ENCODE measurements around the gene ATP6V1A. TPM values are rescaled to one million over a fixed set of nuclear protein-coding genes. Genes with fewer than 3 reads are reported as not detected.

ATP6V1A gene
- polyA plus RNA-seq, 1 of the 3 experiments (the other 2 are of a cell fraction): 12.1 TPM

DNA sequence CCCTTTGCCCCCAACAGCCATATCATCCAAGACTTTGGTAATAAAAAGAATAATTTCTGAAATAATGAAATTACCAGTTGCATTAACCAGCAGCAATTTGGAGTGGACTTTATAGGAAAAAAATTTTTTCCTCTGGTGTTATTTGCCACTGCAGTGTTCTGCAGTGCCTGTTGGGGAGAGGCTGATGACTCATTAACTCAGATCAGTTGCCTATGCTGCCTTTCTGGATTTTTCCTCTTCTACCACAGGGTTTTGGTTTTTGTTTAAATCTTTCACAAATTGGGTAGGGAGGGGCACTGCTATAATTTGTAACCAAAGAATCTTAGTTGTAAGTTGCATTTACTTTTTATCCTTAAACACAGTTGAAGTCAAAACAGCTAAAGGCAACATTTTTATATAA, 22.7 kb downstream of the ATP6V1A start:
- DNase-seq: peak; percentile 12
- H3K4me2 ChIP-seq: no peak overlapping the region

DNA sequence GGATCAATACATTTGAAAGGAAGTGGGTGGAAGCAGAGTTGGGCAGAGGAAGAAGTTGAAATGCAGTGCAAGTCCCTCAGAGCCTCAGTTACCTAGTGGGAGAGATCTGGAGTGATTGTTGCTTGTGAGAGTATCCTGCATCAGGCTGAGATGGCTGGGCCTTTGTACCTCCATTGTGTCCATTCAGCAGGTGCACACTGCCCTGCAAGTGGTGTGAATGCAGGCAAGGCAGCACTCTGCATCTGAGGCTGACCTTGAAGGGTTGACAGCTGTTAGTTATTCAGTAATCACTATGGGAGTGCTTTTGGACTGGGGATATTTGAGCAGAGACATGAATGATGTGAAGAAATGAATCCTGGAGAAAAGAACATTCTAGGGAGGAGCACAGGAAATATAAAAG, 25.2 kb downstream of the ATP6V1A start:
- ChIA-PET POLR2A (no interaction called here), CTCF (no interaction called here)
- H3K79me2 ChIP-seq (ENCODE audit: insufficient read depth): no peaks in the 10 kb centered on the region
- no peaks in the 10 kb centered on the region for H3K27me3 ChIP-seq (ENCODE audit: insufficient read depth)
- peaks cover 4% of the 10 kb centered on the region for H3F3A ChIP-seq (replicated peaks; ENCODE audit: insufficient read depth)
- H3K4me2 ChIP-seq: no peak overlapping the region
- DNase-seq: no peak
- H3K4me1 ChIP-seq (ENCODE audit: control insufficient read depth in 1 of 2, insufficient read depth in 2 of 2, low read depth in 1 of 2, low read length in 1 of 2): no peaks in the 10 kb centered on the region
- no peak overlapping the region for H3K27ac ChIP-seq (ENCODE audit: low read depth in 2 of 2, low read length in 1 of 2)
- no peaks in the 10 kb centered on the region for H4K20me1 ChIP-seq (ENCODE audit: insufficient read depth)
- no peak overlapping the region for H3K4me3 ChIP-seq (ENCODE audit: low read depth in 2 of 2, low read length in 1 of 2)
- no peaks in the 10 kb centered on the region for H3K36me3 ChIP-seq (replicated peaks in 1 of 2; ENCODE audit: control insufficient read depth in 1 of 2, insufficient read depth in 2 of 2, low read length in 1 of 2)
- no peaks in the 10 kb centered on the region for H3K9me2 ChIP-seq
- H3K9me3 ChIP-seq: no peaks in the 10 kb centered on the region
- H3K9ac ChIP-seq: no peak overlapping the region
- H2AFZ ChIP-seq (ENCODE audit: low read depth): no peak overlapping the region
- no peak for TF ChIP-seq EZH2phosphoT487 (IDR thresholded peaks at IDR 0.05; ENCODE audit: borderline replicate concordance, low read depth)
- TF ChIP-seq SIN3A (IDR thresholded peaks at IDR 0.05; ENCODE audit: borderline replicate concordance, low read depth, low read length): no peak
- TF ChIP-seq, protein P1, sequence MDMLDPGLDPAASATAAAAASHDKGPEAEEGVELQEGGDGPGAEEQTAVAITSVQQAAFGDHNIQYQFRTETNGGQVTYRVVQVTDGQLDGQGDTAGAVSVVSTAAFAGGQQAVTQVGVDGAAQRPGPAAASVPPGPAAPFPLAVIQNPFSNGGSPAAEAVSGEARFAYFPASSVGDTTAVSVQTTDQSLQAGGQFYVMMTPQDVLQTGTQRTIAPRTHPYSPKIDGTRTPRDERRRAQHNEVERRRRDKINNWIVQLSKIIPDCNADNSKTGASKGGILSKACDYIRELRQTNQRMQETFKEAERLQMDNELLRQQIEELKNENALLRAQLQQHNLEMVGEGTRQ (IDR thresholded peaks at IDR 0.05; ENCODE audit: borderline replicate concordance, low read depth, low read length): no peak
- TF ChIP-seq, protein P2, sequence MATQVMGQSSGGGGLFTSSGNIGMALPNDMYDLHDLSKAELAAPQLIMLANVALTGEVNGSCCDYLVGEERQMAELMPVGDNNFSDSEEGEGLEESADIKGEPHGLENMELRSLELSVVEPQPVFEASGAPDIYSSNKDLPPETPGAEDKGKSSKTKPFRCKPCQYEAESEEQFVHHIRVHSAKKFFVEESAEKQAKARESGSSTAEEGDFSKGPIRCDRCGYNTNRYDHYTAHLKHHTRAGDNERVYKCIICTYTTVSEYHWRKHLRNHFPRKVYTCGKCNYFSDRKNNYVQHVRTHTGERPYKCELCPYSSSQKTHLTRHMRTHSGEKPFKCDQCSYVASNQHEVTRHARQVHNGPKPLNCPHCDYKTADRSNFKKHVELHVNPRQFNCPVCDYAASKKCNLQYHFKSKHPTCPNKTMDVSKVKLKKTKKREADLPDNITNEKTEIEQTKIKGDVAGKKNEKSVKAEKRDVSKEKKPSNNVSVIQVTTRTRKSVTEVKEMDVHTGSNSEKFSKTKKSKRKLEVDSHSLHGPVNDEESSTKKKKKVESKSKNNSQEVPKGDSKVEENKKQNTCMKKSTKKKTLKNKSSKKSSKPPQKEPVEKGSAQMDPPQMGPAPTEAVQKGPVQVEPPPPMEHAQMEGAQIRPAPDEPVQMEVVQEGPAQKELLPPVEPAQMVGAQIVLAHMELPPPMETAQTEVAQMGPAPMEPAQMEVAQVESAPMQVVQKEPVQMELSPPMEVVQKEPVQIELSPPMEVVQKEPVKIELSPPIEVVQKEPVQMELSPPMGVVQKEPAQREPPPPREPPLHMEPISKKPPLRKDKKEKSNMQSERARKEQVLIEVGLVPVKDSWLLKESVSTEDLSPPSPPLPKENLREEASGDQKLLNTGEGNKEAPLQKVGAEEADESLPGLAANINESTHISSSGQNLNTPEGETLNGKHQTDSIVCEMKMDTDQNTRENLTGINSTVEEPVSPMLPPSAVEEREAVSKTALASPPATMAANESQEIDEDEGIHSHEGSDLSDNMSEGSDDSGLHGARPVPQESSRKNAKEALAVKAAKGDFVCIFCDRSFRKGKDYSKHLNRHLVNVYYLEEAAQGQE (IDR thresholded peaks at IDR 0.05; ENCODE audit: low read depth, low read length): no peak
- no peak for TF ChIP-seq CHD2 (IDR thresholded peaks at IDR 0.05; ENCODE audit: low read length, partially characterized antibody)
- no peak for TF ChIP-seq SMC3 (IDR thresholded peaks at IDR 0.05; ENCODE audit: low read depth, low read length)
- no peak for TF ChIP-seq GATA2 (CRISPR knock-in tag; IDR thresholded peaks at IDR 0.05)

More for the DNA sequence above, 22.7 kb downstream of the ATP6V1A start:
- H3K27me3 ChIP-seq (ENCODE audit: insufficient read depth): no peaks in the 10 kb centered on the region
- peaks cover 4% of the 10 kb centered on the region for H3F3A ChIP-seq (replicated peaks; ENCODE audit: insufficient read depth)
- no peak overlapping the region for H3K4me3 ChIP-seq (ENCODE audit: low read depth in 2 of 2, low read length in 1 of 2)
- peak overlapping the region; percentile 36 for H2AFZ ChIP-seq (ENCODE audit: low read depth)
- CTCF ChIA-PET: interaction anchor here (1.6 kb wide), 1 partner anchor 12 kb away, joined by 5 read pairs; no protein-coding TSS in a partner anchor
- no peak overlapping the region for H3K9ac ChIP-seq
- peak; percentile 72 for TF ChIP-seq FOSL2 (IDR thresholded peaks at IDR 0.05; ENCODE audit: borderline replicate concordance, low read depth)
- TF ChIP-seq, protein P3, sequence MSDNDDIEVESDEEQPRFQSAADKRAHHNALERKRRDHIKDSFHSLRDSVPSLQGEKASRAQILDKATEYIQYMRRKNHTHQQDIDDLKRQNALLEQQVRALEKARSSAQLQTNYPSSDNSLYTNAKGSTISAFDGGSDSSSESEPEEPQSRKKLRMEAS (IDR thresholded peaks at IDR 0.05; ENCODE audit: low read depth): 0 out of 2 replicates have a peak, but pooled peaks have one; percentile 18
- TF ChIP-seq RXRA (IDR thresholded peaks at IDR 0.05; ENCODE audit: borderline replicate concordance, low read depth): no peak
- TF ChIP-seq GATA2 (CRISPR knock-in tag; IDR thresholded peaks at IDR 0.05): no peak
- no peak for TF ChIP-seq ELF1 (IDR thresholded peaks at IDR 0.05)
- TF ChIP-seq, protein P2 (IDR thresholded peaks at IDR 0.05; ENCODE audit: low read depth, low read length): no peak
- no peak for TF ChIP-seq CHD2 (IDR thresholded peaks at IDR 0.05; ENCODE audit: low read length, partially characterized antibody)
- TF ChIP-seq GABPA (IDR thresholded peaks at IDR 0.05; ENCODE audit: low read depth): no peak
- no peak for TF ChIP-seq NFIC (IDR thresholded peaks at IDR 0.05; ENCODE audit: borderline replicate concordance)
- peak; percentile 57 for TF ChIP-seq JUND (IDR thresholded peaks at IDR 0.05)
- TF ChIP-seq, protein P4, sequence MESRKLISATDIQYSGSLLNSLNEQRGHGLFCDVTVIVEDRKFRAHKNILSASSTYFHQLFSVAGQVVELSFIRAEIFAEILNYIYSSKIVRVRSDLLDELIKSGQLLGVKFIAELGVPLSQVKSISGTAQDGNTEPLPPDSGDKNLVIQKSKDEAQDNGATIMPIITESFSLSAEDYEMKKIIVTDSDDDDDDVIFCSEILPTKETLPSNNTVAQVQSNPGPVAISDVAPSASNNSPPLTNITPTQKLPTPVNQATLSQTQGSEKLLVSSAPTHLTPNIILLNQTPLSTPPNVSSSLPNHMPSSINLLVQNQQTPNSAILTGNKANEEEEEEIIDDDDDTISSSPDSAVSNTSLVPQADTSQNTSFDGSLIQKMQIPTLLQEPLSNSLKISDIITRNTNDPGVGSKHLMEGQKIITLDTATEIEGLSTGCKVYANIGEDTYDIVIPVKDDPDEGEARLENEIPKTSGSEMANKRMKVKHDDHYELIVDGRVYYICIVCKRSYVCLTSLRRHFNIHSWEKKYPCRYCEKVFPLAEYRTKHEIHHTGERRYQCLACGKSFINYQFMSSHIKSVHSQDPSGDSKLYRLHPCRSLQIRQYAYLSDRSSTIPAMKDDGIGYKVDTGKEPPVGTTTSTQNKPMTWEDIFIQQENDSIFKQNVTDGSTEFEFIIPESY (IDR thresholded peaks at IDR 0.05; ENCODE audit: borderline replicate concordance, low read depth): no peak
- H4K20me1 ChIP-seq (ENCODE audit: insufficient read depth): no peaks in the 10 kb centered on the region
- no peaks in the 10 kb centered on the region for H3K4me1 ChIP-seq (ENCODE audit: control insufficient read depth in 1 of 2, insufficient read depth in 2 of 2, low read depth in 1 of 2, low read length in 1 of 2)
- H3K36me3 ChIP-seq (replicated peaks in 1 of 2; ENCODE audit: control insufficient read depth in 1 of 2, insufficient read depth in 2 of 2, low read length in 1 of 2): no peaks in the 10 kb centered on the region
- POLR2A ChIA-PET: no interaction called here
- H3K9me2 ChIP-seq: no peaks in the 10 kb centered on the region
- no peaks in the 10 kb centered on the region for H3K9me3 ChIP-seq
- 0 out of 2 replicates have a peak, but pooled peaks cover 5% of the 10 kb centered on the region for H3K79me2 ChIP-seq (ENCODE audit: insufficient read depth)
- peak overlapping the region in 1 of 2 experiments; percentile 29; a peak in 1 of 4 replicates for H3K27ac ChIP-seq (ENCODE audit: low read depth in 2 of 2, low read length in 1 of 2)
